HG03025 (cell line): ENCODE results near the gene SMG6.

Source experiments
- ATAC-seq: cut with Tn5 transposase; IDR thresholded peaks from one replicate; pipeline ENCODE4 v1.9.1; 2021; ENCODE audit warnings: mild to moderate bottlenecking, moderate library complexity; ENCODE audit not compliant: unreplicated experiment, low FRiP score

SMG6 gene

GRCh38 chr17:2084766-2085647 is 218.6 kb downstream of the SMG6 start:
- ATAC-seq, result no peak

DNA sequence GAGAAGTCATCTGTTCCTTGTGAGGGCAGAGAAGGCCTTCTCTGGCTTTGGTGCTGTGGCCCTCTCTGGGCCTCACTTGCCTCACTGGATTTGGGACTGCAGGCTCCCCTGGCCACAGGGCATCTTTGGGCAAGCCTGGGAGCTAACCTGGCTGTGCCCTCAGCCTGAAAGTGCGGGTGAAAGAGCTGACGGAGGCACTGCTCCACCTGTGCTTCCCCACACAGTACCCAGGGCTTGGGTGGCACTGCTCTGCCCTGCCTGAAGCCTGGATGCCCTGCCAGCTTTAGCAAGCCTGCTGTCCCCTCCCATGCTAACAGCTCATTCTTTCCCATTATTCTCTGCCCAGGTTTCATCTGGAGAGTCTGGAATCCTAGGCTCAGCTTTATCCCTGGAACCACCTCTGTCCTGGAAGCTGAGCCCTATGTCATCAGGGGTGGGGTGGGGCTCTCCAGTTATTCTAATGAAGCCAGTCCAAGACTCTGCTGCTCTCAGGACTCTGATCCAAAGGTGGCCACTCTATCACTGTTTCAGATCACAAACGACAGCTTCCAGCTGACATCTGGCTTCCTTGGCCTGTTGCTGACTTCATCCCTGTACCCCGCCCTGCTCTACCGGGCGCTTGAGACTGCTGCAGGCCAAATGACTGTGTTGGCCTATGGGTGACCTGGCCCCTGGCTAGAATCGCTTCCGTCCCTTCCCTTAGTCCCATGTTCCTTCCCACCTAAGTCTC is 219.4 kb downstream of the SMG6 start:
- ATAC-seq, result no peak

DNA sequence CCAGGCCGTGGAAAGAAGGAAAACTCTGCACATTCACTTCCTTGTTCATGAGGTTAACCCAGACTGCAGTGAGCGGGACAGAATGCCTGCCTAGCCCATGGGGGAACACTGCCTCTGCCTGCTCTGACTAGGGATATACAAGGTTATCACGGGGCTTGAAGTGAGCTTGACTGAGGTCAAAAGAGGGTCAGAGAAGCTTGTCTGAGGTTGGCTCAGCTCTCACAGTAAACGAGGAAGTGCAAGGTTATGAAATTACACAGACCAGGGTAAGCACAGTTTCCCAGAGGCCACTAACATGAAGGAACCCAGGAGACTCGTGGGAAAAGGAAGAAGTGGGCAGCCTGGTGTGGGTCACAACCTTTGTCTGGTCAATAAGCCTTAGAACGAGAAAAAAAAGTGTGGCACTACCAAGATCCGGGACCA is 220.0 kb downstream of the SMG6 start:
- ATAC-seq, result no peak

GRCh38 chr17:2082003-2082781 is 221.4 kb downstream of the SMG6 start:
- no peak for ATAC-seq

DNA sequence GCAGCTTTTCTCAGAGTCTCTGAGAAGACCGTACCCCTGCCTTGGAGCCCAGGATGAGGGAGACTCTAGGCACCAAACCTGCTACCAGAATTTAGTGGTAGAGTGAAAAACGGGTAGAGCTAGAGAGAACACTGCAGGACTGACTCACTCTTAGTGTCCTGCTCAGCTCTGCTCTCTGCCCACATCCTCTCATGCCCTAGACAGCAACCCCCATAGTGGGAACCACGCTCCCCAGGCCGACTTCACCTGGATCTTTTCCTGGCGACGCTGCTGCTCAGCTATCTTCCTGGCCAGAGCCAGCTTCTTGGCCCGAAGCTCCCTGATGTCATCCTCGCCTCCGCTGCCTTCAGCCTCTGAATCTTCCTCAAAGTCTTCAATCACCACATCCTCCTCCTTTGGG is 222.0 kb downstream of the SMG6 start:
- ATAC-seq, result no peak

- ATAC-seq, result no peak
Observed at GRCh38 chr17:2077040-2077439, 226.5 kb downstream of the SMG6 start.

GRCh38 chr17:2076087-2076984 is 227.2 kb downstream of the SMG6 start:
- ATAC-seq, result no peak

- no peak for ATAC-seq
Observed at GRCh38 chr17:2075336-2076086, 228.1 kb downstream of the SMG6 start.

DNA sequence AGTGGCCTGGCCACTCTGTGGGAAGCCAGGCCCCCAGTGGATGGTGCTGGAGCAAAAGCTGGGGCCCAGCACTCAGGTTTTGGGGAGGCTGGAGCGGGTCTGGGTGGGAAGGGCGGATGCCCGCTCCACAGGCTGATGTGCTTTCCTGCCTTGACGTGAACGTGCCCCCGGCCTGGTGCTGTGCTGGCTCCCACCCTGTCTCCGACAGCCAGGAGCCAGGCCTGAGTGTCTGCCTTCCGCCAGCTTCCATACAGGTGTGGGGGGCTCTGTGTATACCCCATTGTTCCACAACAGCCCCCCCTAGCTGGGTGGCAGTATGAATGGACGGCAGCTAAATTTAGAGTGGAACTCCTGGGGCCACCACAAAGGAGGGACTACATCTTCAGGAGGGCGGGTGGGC is 228.7 kb downstream of the SMG6 start:
- ATAC-seq, result no peak

- ATAC-seq, result no peak
Observed at GRCh38 chr17:2071455-2072281, 231.9 kb downstream of the SMG6 start.

DNA sequence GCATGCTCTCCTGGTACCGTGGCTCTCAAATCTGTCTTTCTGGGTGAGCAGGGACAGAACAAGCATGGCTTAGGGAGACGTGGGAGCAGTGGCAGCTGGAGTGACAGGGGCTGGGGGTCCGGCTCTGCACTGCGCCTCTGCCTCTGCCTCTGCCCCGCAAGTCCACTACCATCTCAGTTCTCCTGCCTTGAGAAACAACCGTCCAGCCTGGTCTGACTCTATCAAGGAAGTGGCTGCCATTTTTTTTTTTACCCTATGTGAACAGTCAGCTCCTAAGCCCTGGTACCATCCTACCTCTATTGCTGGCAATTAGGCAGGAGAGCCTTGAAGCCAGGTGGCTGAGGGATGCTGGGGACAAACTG is 232.6 kb downstream of the SMG6 start:
- ATAC-seq, result no peak

DNA sequence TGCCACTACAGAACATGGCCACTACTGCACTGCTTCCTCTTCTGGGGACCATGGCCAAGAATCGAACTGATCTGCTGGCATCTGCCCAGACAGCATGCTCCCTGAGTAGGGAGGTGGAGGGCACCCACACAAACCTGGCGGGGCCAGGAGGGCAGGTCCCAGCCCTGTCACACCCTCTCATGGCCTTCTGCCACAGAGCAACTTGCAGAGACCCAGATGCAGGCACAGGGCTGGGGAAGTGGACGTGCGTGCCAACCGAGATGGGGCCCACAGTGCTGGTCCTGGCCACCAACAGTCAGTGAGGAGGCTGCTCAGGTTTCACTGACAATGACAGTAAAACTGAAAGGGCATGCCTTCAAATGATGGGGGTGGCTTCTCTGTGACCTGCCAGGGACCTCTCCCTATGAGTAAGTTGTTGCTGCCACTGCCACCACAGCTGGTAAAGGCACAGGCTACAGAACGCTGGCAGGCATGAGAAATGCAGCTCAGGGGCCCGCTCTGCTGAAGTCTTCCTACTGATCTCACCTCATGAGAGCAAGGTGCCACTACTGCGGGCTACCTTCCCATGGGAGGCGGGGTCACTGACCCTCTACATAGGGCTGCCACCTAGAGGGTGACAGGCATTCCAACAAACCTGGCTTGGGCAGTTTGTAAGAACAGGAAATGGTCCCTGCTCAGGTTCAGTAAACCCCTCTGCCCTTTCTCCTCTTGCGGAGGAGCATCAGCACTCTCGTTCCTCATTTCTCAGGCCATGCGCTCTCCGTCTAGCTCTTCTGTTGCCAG is 233.2 kb downstream of the SMG6 start:
- peak; percentile 52 for ATAC-seq

DNA sequence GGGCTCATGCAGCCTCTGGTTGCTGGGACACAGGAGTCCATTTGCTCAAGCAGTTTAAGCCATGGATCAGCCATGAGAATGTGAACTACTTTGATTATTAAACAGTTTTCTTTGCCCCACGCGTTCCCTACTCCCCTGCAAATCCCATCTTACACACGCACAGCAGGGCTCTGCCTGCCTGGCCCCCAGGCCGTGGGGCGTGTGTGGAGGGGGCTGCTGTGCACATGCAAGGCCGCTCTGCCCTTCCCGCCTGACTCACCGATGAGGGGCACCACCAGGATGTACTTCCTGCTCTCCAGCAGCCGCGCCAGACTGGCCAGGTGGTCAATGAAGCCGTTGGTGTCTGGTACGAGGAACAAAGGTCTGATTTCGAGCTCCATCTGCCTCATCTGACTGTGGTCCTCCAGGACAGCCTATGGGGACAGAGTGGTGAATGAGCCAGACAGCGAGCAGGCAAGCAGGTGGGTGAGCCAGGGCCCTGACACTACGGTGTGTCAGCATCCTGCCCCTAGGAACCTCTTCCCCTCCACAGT is 235.0 kb downstream of the SMG6 start:
- no peak for ATAC-seq

DNA sequence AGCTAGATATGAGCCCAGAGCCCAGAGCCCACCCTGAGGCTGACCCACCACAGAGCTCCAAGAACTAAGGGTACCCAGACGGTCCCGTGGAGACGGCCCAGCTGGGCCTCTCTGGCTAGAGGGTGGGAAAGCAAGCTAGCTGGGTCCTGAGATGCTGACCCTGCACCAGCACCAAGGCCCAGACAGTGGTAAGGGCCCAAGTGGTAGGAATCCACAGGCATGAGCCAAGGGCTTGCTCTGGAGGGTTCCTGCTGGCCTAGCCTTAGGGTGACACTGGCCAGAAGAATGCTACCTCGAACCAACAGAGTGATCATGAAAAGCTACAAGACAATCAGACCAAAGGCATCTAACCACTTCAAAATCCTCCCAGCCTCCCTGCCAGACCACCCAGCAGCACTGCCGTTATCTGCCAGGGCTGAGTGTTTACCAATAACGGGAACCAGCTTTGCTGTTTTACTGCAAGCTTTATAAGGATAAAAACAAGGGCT is 235.5 kb downstream of the SMG6 start:
- no peak for ATAC-seq

DNA sequence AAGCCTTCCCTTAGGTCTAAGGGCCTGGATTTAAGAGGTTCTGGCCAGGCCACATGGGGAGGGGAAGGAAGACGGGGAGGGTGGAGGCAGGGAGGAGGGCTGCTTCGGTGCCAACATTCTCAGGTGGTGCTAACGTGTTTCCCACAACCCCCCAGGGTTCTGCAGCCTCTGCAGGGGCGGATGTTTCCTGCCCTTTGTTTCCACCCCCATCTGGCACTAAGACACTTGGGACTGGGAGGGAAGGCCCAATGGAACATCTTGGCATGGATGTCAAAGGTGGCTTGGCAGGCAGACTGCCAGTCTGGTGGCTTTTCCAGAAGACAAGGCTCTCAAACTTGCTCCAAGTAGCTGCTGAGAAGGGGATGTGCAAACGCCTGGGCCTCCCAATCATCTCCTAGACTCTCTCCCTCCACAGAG is 236.0 kb downstream of the SMG6 start:
- ATAC-seq, result no peak

DNA sequence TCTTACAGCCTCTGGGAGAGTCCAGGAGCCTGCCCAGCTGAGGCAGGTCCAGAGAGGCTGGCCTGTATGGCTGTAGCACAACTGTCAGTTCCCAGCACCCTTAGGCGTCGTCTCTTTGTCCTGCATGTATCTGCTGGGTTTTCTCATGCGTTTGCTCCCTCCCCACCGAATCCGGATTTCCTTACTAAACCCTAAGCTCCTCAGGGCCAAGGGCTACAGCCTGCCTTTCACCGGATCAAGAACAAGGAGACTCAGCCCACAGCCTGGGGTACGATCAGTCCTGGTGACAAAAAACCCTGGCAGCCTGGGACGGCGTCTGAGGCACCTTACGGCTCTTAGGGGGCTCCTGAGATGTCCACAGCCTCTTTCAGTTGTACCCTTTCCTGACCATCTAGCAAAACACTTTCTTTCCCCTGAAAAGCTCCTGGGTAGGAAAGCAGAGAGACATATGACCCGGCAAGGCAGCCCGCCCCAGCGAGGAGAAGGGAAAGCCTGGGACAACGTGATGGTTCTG is 236.5 kb downstream of the SMG6 start:
- ATAC-seq, result no peak

GRCh38 chr17:2065949-2066400 is 237.6 kb downstream of the SMG6 start:
- ATAC-seq, result no peak
